Measurements from ENCODE around the gene NQO2.
"Not testable (repeated sequence)": the region's sequence is repeated elsewhere in the genome, so short reads cannot be mapped to it uniquely, and the experiment has no call there.

NQO2 gene

GRCh38 chr6:3045777-3046176, 46.1 kb downstream of the NQO2 start:
- no peaks in the 10 kb centered on the region for H3K4me1 ChIP-seq (ENCODE audit: low read depth, poor library complexity, severe bottlenecking)
- H3K9ac ChIP-seq: no peak overlapping the region
- H4K20me1 ChIP-seq (ENCODE audit: insufficient read depth): no peaks in the 10 kb centered on the region
- no peaks in the 10 kb centered on the region for H3K27me3 ChIP-seq (ENCODE audit: insufficient read depth, low read depth)
- no peak overlapping the region for H2AFZ ChIP-seq (ENCODE audit: low read depth)
- TF ChIP-seq CTCF (conservative IDR thresholded peaks at IDR 0.05; ENCODE audit: low read depth, low read length): no peak
- H3K36me3 ChIP-seq (ENCODE audit: insufficient read depth): no peaks in the 10 kb centered on the region
- no peaks in the 10 kb centered on the region for H3K79me2 ChIP-seq (ENCODE audit: insufficient read depth, low read depth)
- H3K27ac ChIP-seq: no peak overlapping the region
- no peak overlapping the region for H3K4me3 ChIP-seq (IDR thresholded peaks at IDR 0.05; ENCODE audit: insufficient read depth, low read depth, low read length)
- H3K4me2 ChIP-seq: no peak overlapping the region

DNA sequence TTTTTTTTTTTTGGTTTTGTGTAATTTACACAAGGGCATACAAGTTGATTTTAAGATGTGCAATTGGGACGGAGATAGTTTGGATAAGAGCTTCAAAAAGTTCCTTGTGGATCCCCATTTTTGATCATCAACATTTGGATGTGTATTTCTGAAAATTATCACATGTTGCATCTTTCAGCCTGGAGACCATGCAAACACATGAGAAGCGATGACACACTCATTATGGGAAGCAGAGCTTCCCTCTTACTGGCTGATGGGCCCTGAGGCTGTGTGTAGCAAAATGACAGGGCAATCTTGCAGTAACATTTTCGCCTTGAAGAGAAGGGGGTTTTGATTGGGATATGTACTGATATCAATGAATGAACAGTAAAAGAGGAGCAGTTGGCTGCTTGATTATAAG, 46.6 kb downstream of the NQO2 start:
- Histone ChIP-seq H3K4me3 (IDR thresholded peaks at IDR 0.05; ENCODE audit: insufficient read depth, low read depth, low read length) (no peak overlapping the region), H2AFZ (ENCODE audit: low read depth) (no peak overlapping the region), H4K20me1 (ENCODE audit: insufficient read depth) (no peaks in the 10 kb centered on the region), H3K27ac (no peak overlapping the region), H3K27me3 (ENCODE audit: insufficient read depth, low read depth) (no peaks in the 10 kb centered on the region), H3K79me2 (ENCODE audit: insufficient read depth, low read depth) (no peaks in the 10 kb centered on the region), H3K4me1 (ENCODE audit: low read depth, poor library complexity, severe bottlenecking) (no peaks in the 10 kb centered on the region), H3K9ac (no peak overlapping the region), H3K36me3 (ENCODE audit: insufficient read depth) (no peaks in the 10 kb centered on the region), H3K4me2 (no peak overlapping the region)
- no peak for TF ChIP-seq CTCF (conservative IDR thresholded peaks at IDR 0.05; ENCODE audit: low read depth, low read length)

GRCh38 chr6:3048009-3048408, 48.3 kb downstream of the NQO2 start:
- H3K4me1 ChIP-seq (ENCODE audit: low read depth, poor library complexity, severe bottlenecking); H3K79me2 ChIP-seq (ENCODE audit: insufficient read depth, low read depth); H3K4me3 ChIP-seq (IDR thresholded peaks at IDR 0.05; ENCODE audit: insufficient read depth, low read depth, low read length); H3K9ac ChIP-seq; H3K27me3 ChIP-seq (ENCODE audit: insufficient read depth, low read depth); H4K20me1 ChIP-seq (ENCODE audit: insufficient read depth); H3K27ac ChIP-seq; H2AFZ ChIP-seq (ENCODE audit: low read depth); H3K4me2 ChIP-seq; H3K36me3 ChIP-seq (ENCODE audit: insufficient read depth): not testable (repeated sequence)

GRCh38 chr6:3052481-3053230, 53.0 kb downstream of the NQO2 start:
- Histone ChIP-seq H3K27ac (no peak overlapping the region), H3K27me3 (ENCODE audit: insufficient read depth, low read depth) (no peaks in the 10 kb centered on the region), H3K4me1 (ENCODE audit: low read depth, poor library complexity, severe bottlenecking) (peaks cover 5% of the 10 kb centered on the region), H2AFZ (ENCODE audit: low read depth) (peak overlapping the region; percentile 71; the same call in 1 of the 2 replicates), H3K4me3 (IDR thresholded peaks at IDR 0.05; ENCODE audit: insufficient read depth, low read depth, low read length) (no peak overlapping the region), H3K4me2 (peak overlapping the region; percentile 47), H3K79me2 (ENCODE audit: insufficient read depth, low read depth) (no peaks in the 10 kb centered on the region), H3K9ac (no peak overlapping the region), H4K20me1 (ENCODE audit: insufficient read depth) (no peaks in the 10 kb centered on the region), H3K36me3 (ENCODE audit: insufficient read depth) (no peaks in the 10 kb centered on the region)
- no peak for TF ChIP-seq CTCF (conservative IDR thresholded peaks at IDR 0.05; ENCODE audit: low read depth, low read length)

GRCh38 chr6:3053231-3053508, 53.5 kb downstream of the NQO2 start:
- no peak overlapping the region for H3K9ac ChIP-seq

DNA sequence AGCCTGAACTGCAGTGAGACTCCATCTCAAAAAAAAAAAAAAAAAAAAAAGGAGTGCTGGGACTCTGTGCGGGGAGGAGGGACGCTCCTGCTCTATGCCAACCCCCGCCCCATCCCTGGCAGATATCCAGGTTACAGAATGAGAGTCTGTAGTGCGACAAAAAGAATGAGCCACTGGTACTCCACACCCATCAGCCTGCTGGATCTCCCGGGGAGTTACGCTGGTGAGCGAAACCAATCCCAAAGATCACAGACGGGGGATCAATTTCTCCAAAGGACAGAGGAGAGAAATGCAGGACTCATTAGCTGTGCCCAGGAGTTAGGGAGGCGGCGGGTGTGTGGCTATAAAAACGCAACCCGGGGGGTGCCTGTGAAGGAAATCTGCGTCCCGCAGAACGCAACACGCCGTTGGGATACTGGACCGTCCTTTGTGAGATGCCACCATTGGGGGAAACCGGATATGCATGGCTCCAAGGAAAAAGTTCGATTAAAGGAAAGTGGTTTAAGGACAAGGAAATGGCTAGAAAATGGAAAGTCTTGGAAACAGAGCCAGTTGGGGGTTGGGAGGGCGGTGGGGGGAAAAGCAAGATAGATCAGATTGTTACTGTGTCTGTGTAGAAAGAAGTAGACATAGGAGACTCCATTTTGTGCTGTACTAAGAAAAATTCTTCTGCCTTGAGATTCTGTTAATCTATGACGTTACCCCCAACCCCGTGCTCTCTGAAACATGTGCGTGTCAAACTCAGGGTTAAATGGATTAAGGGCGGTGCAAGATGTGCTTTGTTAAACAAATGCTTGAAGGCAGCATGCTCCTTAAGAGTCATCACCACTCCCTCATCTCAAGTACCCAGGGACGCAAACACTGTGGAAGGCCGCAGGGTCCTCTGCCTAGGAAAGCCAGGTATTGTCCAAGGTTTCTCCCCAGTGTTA, 54.8 kb downstream of the NQO2 start:
- Histone ChIP-seq H3K4me2 (peak overlapping the region; percentile 29; the same call in 1 of the 2 replicates), H2AFZ (ENCODE audit: low read depth) (peak overlapping the region; percentile 71; the same call in 1 of the 2 replicates)
- H3K4me1 ChIP-seq (ENCODE audit: low read depth, poor library complexity, severe bottlenecking); H4K20me1 ChIP-seq (ENCODE audit: insufficient read depth); H3K27ac ChIP-seq; H3K9ac ChIP-seq; H3K4me3 ChIP-seq (IDR thresholded peaks at IDR 0.05; ENCODE audit: insufficient read depth, low read depth, low read length); H3K36me3 ChIP-seq (ENCODE audit: insufficient read depth); H3K27me3 ChIP-seq (ENCODE audit: insufficient read depth, low read depth); H3K79me2 ChIP-seq (ENCODE audit: insufficient read depth, low read depth): not testable (repeated sequence)

More at GRCh38 chr6:3053231-3053508, 53.5 kb downstream of the NQO2 start:
- no peaks in the 10 kb centered on the region for H3K27me3 ChIP-seq (ENCODE audit: insufficient read depth, low read depth)
- peak overlapping the region; percentile 47 for H3K4me2 ChIP-seq
- H3K4me1 ChIP-seq (ENCODE audit: low read depth, poor library complexity, severe bottlenecking): peaks cover 5% of the 10 kb centered on the region
- no peaks in the 10 kb centered on the region for H4K20me1 ChIP-seq (ENCODE audit: insufficient read depth)
- H3K27ac ChIP-seq: no peak overlapping the region
- no peak for TF ChIP-seq CTCF (conservative IDR thresholded peaks at IDR 0.05; ENCODE audit: low read depth, low read length)
- no peaks in the 10 kb centered on the region for H3K79me2 ChIP-seq (ENCODE audit: insufficient read depth, low read depth)
- H3K4me3 ChIP-seq (IDR thresholded peaks at IDR 0.05; ENCODE audit: insufficient read depth, low read depth, low read length): no peak overlapping the region
- peak overlapping the region; percentile 71 for H2AFZ ChIP-seq (ENCODE audit: low read depth)
- no peaks in the 10 kb centered on the region for H3K36me3 ChIP-seq (ENCODE audit: insufficient read depth)

DNA sequence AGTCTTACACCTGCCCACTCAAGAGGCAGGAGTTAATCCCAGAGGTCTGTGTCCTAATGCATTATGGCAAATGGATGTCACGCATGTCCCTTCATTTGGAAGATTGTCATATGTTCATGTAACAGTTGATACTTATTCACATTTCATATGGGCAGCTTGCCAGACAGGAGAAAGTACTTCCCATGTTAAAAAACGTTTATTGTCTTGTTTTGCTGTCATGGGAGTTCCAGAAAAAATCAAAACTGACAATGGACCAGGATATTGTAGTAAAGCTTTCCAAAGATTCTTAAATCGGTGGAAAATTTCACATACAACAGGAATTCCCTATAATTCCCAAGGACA, 55.4 kb downstream of the NQO2 start:
- not testable (repeated sequence) for H3K4me2 ChIP-seq; H3K36me3 ChIP-seq (ENCODE audit: insufficient read depth); H3K9ac ChIP-seq; H3K4me3 ChIP-seq (IDR thresholded peaks at IDR 0.05; ENCODE audit: insufficient read depth, low read depth, low read length); H4K20me1 ChIP-seq (ENCODE audit: insufficient read depth); H3K79me2 ChIP-seq (ENCODE audit: insufficient read depth, low read depth); H3K27me3 ChIP-seq (ENCODE audit: insufficient read depth, low read depth); H3K4me1 ChIP-seq (ENCODE audit: low read depth, poor library complexity, severe bottlenecking); H2AFZ ChIP-seq (ENCODE audit: low read depth); H3K27ac ChIP-seq

Measured in KMS-11 (cell line).